K562 (cell line): ENCODE data around the gene CRYBG2. TPM values are rescaled to one million over a fixed set of nuclear protein-coding genes. Genes with fewer than 3 reads are reported as not detected.
A peak's percentile ranks its signal among the peaks of the same experiment; 100 is the strongest.

ENCODE experiments used
- ARID1B ChIP-seq: fragments of 450-650 bp; IDR thresholded peaks from 2 replicates; pipeline ENCODE4 v1.6.1; 2016; ENCODE audit warnings: antibody characterized with exemption, mild to moderate bottlenecking, inconsistent platforms
- ATF3 ChIP-seq, 2 experiments: fragments of 450-650 bp in 1 of 2; sonication (generic) in 1 of 2; formaldehyde crosslinking in 1 of 2; IDR thresholded peaks in 1 of 2; conservative IDR thresholded peaks in 1 of 2; 2 replicates each; pipeline versions ENCODE4 v1.6.1 to v1.8.1; 2016 to 2023; ENCODE audit warnings: mild to moderate bottlenecking in 2 of 2, moderate library complexity in 2 of 2, inconsistent platforms in 1 of 2, missing genetic modification reagents in 1 of 2
- CHD1 ChIP-seq: fragments of 200-600 bp; sonication (generic); IDR thresholded peaks from one replicate; pipeline ENCODE4 v1.6.1; 2012; ENCODE audit warnings: mild to moderate bottlenecking, moderate library complexity, low read length, inconsistent platforms
- CLOCK ChIP-seq: fragments of 250-450 bp; sonication (Bioruptor Pico); IDR thresholded peaks from 2 replicates; pipeline ENCODE4 v1.4.0; 2020; ENCODE audit warnings: mild to moderate bottlenecking, moderate library complexity, borderline replicate concordance
- ELF4 ChIP-seq: fragments of 450-650 bp; formaldehyde crosslinking; IDR thresholded peaks from 2 replicates; pipeline ENCODE4 v1.4.0; 2022; ENCODE audit warnings: missing genetic modification characterization
- GATAD2A ChIP-seq: fragments of 450-650 bp; IDR thresholded peaks from 2 replicates; pipeline ENCODE4 v1.6.1; 2017
- GTF2E2 ChIP-seq: fragments of 200-800 bp; sonication (Bioruptor generic); IDR thresholded peaks from 2 replicates; pipeline ENCODE4 v1.6.1; 2016; ENCODE audit warnings: missing genetic modification characterization, missing compliant biosample characterization
- KLF6 ChIP-seq: fragments of 250-450 bp; sonication (Bioruptor Pico); IDR thresholded peaks from 2 replicates; pipeline ENCODE4 v1.4.0; 2020; ENCODE audit warnings: mild to moderate bottlenecking, moderate library complexity, borderline replicate concordance
- MLX ChIP-seq, 2 experiments: fragments of 450-650 bp in 1 of 2; sonication (generic) in 1 of 2; formaldehyde crosslinking; conservative IDR thresholded peaks; 2 replicates each; pipeline versions ENCODE4 v1.4.0 to v1.8.1; 2020 to 2022; ENCODE audit warnings: mild to moderate bottlenecking in 1 of 2, missing genetic modification reagents in 1 of 2
- MYNN ChIP-seq, 2 experiments: sonication (generic); formaldehyde crosslinking in 1 of 2; IDR thresholded peaks; 2 replicates each; pipeline versions ENCODE4 v1.5.0 to v1.6.1; 2016 to 2020; ENCODE audit warnings: antibody characterized with exemption in 1 of 2, missing genetic modification reagents in 1 of 2
- NR2C1 ChIP-seq, 2 experiments: fragments of 450-650 bp; IDR thresholded peaks; 2 replicates each; pipeline ENCODE4 v1.6.1; 2017; ENCODE audit warnings: mild to moderate bottlenecking in 2 of 2, antibody characterized with exemption in 1 of 2, inconsistent platforms in 1 of 2, missing compliant biosample characterization in 1 of 2, missing genetic modification characterization in 1 of 2
- SMAD4 ChIP-seq: fragments of 250-450 bp; sonication (Bioruptor Pico); conservative IDR thresholded peaks from 2 replicates; pipeline ENCODE4 v1.8.0; 2021; ENCODE audit warnings: inconsistent platforms, mild to moderate bottlenecking, moderate library complexity
- SMARCB1 ChIP-seq: IDR thresholded peaks from 2 replicates; pipeline ENCODE4 v1.6.1; 2011; ENCODE audit warnings: improper control_type of control experiment, low read depth; ENCODE audit not compliant: insufficient read length
- SPI1 ChIP-seq: IDR thresholded peaks from 2 replicates; pipeline ENCODE4 v1.6.1; 2011; ENCODE audit warnings: low read depth, low read length, control low read depth, borderline replicate concordance
- ZBTB49 ChIP-seq: sonication (generic); formaldehyde crosslinking; IDR thresholded peaks from 2 replicates; pipeline ENCODE4 v1.8.0; 2022; ENCODE audit warnings: missing genetic modification reagents, mild to moderate bottlenecking, borderline replicate concordance
- ZBTB8A ChIP-seq: fragments of 450-650 bp; IDR thresholded peaks from 2 replicates; pipeline ENCODE4 v1.6.1; 2018; ENCODE audit warnings: mild to moderate bottlenecking, moderate library complexity; ENCODE audit not compliant: partially characterized antibody
- ZNF146 ChIP-seq: IDR thresholded peaks from one replicate; pipeline ENCODE4 v1.6.1; 2018; ENCODE audit warnings: missing compliant biosample characterization; ENCODE audit not compliant: unreplicated experiment
- ZNF224 ChIP-seq: sonication (generic); formaldehyde crosslinking; IDR thresholded peaks from 2 replicates; pipeline ENCODE4 v1.8.0; 2022; ENCODE audit warnings: mild to moderate bottlenecking, missing genetic modification reagents
- ZNF280A ChIP-seq: fragments of 450-650 bp; IDR thresholded peaks from 2 replicates; pipeline ENCODE4 v1.6.1; 2018; ENCODE audit warnings: mild to moderate bottlenecking, low read depth; ENCODE audit not compliant: partially characterized antibody
- polyA plus RNA-seq, 8 experiments: library from polyadenylated mRNA; depleted of rRNA in 4 of 8; stranded (reverse) in 5 of 8; unstranded in 3 of 8; fragments of >200 nt; fragmentation: Nextera tagmentation in 2 of 8; fragmentation: Illumina TruSeq in 1 of 8; extraction: Ambion mirVana in 2 of 8; extraction: Trizol in 1 of 8; gene quantifications; 2 replicates each; pipeline versions ENCODE4 v1.2.1 to v1.2.3, GENCODE V29; 2011 to 2014; ENCODE audit warnings: inconsistent platforms in 1 of 8, missing spikeins in 1 of 8
- total RNA-seq, 7 experiments: library from RNA; depleted of rRNA in 6 of 7; stranded (reverse); fragments of >200 nt in 6 of 7; fragmentation: Illumina TruSeq in 2 of 7; extraction: Trizol in 2 of 7; gene quantifications; 2 replicates each; pipeline versions ENCODE4 v1.2.1 to v1.2.3, GENCODE V29; 2011 to 2021; ENCODE audit warnings: low replicate concordance in 1 of 7

The CRYBG2 gene
- total and polyA plus RNA-seq, 9 of the 15 experiments (the other 6 are each of a cell fraction or from before 2014, with no cell fraction given), result 0.39 to 8.5 (median 3.7) TPM

- TF ChIP-seq ZBTB49 (CRISPR knock-in tag), result no peak
- no peak for TF ChIP-seq GTF2E2 (tag)
- TF ChIP-seq ZNF280A, result no peak
- TF ChIP-seq GATAD2A, result peak; percentile 29; the same call in 1 of the 2 replicates
- TF ChIP-seq CHD1, result no peak
- TF ChIP-seq MYNN (IDR thresholded peaks at IDR 0.05), result no peak
- TF ChIP-seq MYNN (CRISPR knock-in tag; IDR thresholded peaks at IDR 0.05), result no peak
- no peak for TF ChIP-seq MLX (CRISPR knock-in tag; conservative IDR thresholded peaks at IDR 0.05)
- TF ChIP-seq SMARCB1, result no peak
- 0 out of 2 replicates have a peak, but pooled peaks have one; percentile 33 for TF ChIP-seq NR2C1 (IDR thresholded peaks at IDR 0.05)
- TF ChIP-seq NR2C1 (tag; IDR thresholded peaks at IDR 0.05), result peak; percentile 87
- TF ChIP-seq ZNF146, result no peak
- no peak for TF ChIP-seq ZNF224
- TF ChIP-seq ELF4 (CRISPR knock-in tag), result no peak
- no peak for TF ChIP-seq ZBTB8A
- TF ChIP-seq SMAD4 (CRISPR knock-in tag), result peak; percentile 73; the same call in 1 of the 2 replicates
- TF ChIP-seq ATF3 (IDR thresholded peaks at IDR 0.05), result peak; percentile 100
- TF ChIP-seq ATF3 (CRISPR knock-in tag; conservative IDR thresholded peaks at IDR 0.05), result peak; percentile 97
- no peak for TF ChIP-seq CLOCK
- TF ChIP-seq SPI1, result no peak
- peak; percentile 89 for TF ChIP-seq ARID1B
- TF ChIP-seq KLF6 (CRISPR knock-in tag), result no peak
These were observed 33.5 kb upstream of the CRYBG2 start (continued) for GRCh38 chr1:26387447-26387846.
